ENCODE measurements around the gene COPS4. TPM values are rescaled to one million over a fixed set of nuclear protein-coding genes. Genes with fewer than 3 reads are reported as not detected.

The COPS4 gene
- total RNA-seq, 1 experiment from 2014 or later = 58.3 TPM

DNA sequence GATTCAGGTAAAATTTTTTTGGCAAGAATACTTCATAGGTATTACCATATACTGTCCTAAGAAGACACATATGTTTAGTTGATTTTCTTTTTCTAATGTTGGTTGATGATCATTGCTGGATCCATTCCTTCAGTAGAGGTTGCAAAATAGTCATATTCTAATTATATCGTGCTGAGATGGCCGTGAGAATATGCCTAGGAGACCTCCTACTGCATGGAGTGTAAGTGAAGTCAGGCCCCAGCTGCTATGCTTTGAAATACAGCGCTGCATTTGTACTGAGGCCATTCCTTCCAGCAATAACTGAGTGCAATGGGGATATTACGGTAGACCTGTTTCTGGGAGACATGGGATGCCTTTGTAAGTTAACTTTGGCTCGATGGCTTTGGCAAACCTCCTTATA is 86.3 kb downstream of the COPS4 start:
- Histone ChIP-seq H3K27me3 (ENCODE audit: low read length) (no peaks in the 10 kb centered on the region), H3K4me3 (ENCODE audit: low read length) (no peak overlapping the region), H3K9me3 (ENCODE audit: low read length) (no peaks in the 10 kb centered on the region), H3K79me2 (ENCODE audit: low read length) (no peaks in the 10 kb centered on the region), H3K9ac (ENCODE audit: low read length) (no peak overlapping the region), H3K4me2 (ENCODE audit: low read length) (no peak overlapping the region), H3F3A (ENCODE audit: low read length, unreplicated experiment) (no peaks in the 10 kb centered on the region), H3K9me2 (replicated peaks; ENCODE audit: low read length) (no peaks in the 10 kb centered on the region), H3K4me1 (ENCODE audit: insufficient read depth, low read length) (no peaks in the 10 kb centered on the region), H3K36me3 (ENCODE audit: low read depth, low read length) (no peaks in the 10 kb centered on the region), H3K27ac (ENCODE audit: low read length) (no peak overlapping the region), H2AFZ (ENCODE audit: low read length) (no peak overlapping the region), H4K20me1 (ENCODE audit: low read length) (no peaks in the 10 kb centered on the region)
- DNase-seq (no peak), ATAC-seq (no peak)
- ChIA-PET CTCF (no interaction called here), POLR2A (ENCODE audit: unreplicated experiment) (no interaction called here)
- intact Hi-C loops (cut with micrococcal nuclease) = no loop called here
- no TSS peak for BruUV-seq (replicated peaks)
- no peak for TF ChIP-seq EZH2phosphoT487 (IDR thresholded peaks at IDR 0.05; ENCODE audit: borderline replicate concordance, low read length)
- no peak for TF ChIP-seq CTCF (conservative IDR thresholded peaks at IDR 0.05; ENCODE audit: low read depth, low read length)
- TF ChIP-seq EZH2 (IDR thresholded peaks at IDR 0.05; ENCODE audit: low read length, unreplicated experiment) = no peak

DNA sequence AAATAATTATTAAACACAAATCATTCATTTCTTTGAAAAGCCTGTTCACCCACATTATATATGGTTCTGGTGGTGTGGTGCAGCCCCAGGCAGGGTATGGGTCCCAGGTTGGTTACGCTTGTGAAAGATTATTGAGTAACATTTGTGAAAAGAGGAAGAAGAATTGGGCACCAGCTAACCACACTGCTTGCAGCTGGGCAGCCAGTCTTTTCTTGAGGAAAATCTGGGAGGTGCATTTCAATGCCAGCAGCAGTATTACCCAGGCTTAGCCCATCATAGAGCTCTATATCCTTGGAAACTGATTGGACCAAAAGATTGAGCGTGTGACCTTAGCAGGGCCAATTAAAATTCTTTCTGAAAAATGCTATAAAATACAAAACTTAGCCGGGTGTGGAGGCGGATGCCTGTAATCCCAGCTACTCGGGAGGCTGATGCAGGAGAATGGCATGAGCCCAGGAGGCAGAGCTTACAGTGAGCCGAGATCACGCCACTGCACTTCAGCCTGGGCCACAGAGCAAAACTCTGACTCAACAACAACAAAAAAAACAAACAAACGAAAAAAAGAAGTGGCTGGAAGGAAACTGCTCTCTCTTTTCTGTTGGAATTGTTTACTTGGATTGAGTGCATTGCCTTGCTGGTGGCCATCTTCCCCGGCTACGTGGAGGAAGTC is 89.3 kb downstream of the COPS4 start:
- no TSS peak for BruUV-seq (replicated peaks)

More for the DNA sequence above, 89.3 kb downstream of the COPS4 start:
- Histone ChIP-seq H3K36me3 (ENCODE audit: low read depth, low read length) (no peaks in the 10 kb centered on the region), H3K27ac (ENCODE audit: low read length) (no peak overlapping the region), H4K20me1 (ENCODE audit: low read length) (no peaks in the 10 kb centered on the region), H3K79me2 (ENCODE audit: low read length) (no peaks in the 10 kb centered on the region), H3K4me3 (ENCODE audit: low read length) (no peak overlapping the region), H3K9me2 (replicated peaks; ENCODE audit: low read length) (no peaks in the 10 kb centered on the region), H3K27me3 (ENCODE audit: low read length) (no peaks in the 10 kb centered on the region), H3K9me3 (ENCODE audit: low read length) (no peaks in the 10 kb centered on the region), H3K4me1 (ENCODE audit: insufficient read depth, low read length) (peaks cover 2% of the 10 kb centered on the region; the same call in 1 of the 2 replicates), H3K4me2 (ENCODE audit: low read length) (no peak overlapping the region), H2AFZ (ENCODE audit: low read length) (no peak overlapping the region), H3F3A (ENCODE audit: low read length, unreplicated experiment) (no peaks in the 10 kb centered on the region), H3K9ac (ENCODE audit: low read length) (no peak overlapping the region)
- ChIA-PET POLR2A (ENCODE audit: unreplicated experiment) (no interaction called here), CTCF (no interaction called here)
- ATAC-seq = no peak
- DNase-seq = no peak
- no peak for TF ChIP-seq CTCF (conservative IDR thresholded peaks at IDR 0.05; ENCODE audit: low read depth, low read length)
- TF ChIP-seq EZH2 (IDR thresholded peaks at IDR 0.05; ENCODE audit: low read length, unreplicated experiment) = no peak
- no peak for TF ChIP-seq EZH2phosphoT487 (IDR thresholded peaks at IDR 0.05; ENCODE audit: borderline replicate concordance, low read length)
- intact Hi-C loops (cut with micrococcal nuclease) = no loop called here

Other genes starting within 250 kb of the COPS4 start
- 3.4 and 3.8 TPM in 2 replicates for gene SCD5, start 236.4 kb upstream of the COPS4 start, total RNA-seq (2014; rRNA removed)
- 47.4 and 77.1 TPM in 2 replicates for gene SEC31A, start 144.0 kb upstream of the COPS4 start, total RNA-seq (2014; rRNA removed)
- 3.2 and 3.3 TPM in 2 replicates for gene THAP9, start 134.4 kb upstream of the COPS4 start, total RNA-seq (2014; rRNA removed)
- 12.7 and 15.9 TPM in 2 replicates for gene LIN54, start 24.4 kb upstream of the COPS4 start, total RNA-seq (2014; rRNA removed)
- 1.6 and 3.7 TPM in 2 replicates for gene PLAC8, start 79.5 kb downstream of the COPS4 start, total RNA-seq (2014; rRNA removed)
- gene COQ2, start 249.6 kb downstream of the COPS4 start, total RNA-seq (2014; rRNA removed) = 22.0 and 23.8 TPM in 2 replicates